UCSD-AML1 (cell line): ENCODE measurements around the gene CARD16.
"Not testable (repeated sequence)": the region's sequence is repeated elsewhere in the genome, so short reads cannot be mapped to it uniquely, and the experiment has no call there.

ENCODE experiments used
- DNase-seq: peaks from one replicate; lab custom pipeline; 2025; ENCODE audit not compliant: unreplicated experiment; lab: John Stamatoyannopoulos, UW

Gene CARD16

GRCh38 chr11:105051559-105051958 is 6.4 kb upstream of the CARD16 start:
- DNase-seq: no peak

- no peak for DNase-seq
Observed at GRCh38 chr11:105049481-105049880, 4.3 kb upstream of the CARD16 start.

GRCh38 chr11:105046898-105047579 is 1.9 kb upstream of the CARD16 start:
- no peak for DNase-seq

- DNase-seq: no peak
Observed at GRCh38 chr11:105045676-105046296, 651 bp upstream of the CARD16 start.

- no peak for DNase-seq
Observed at GRCh38 chr11:105042178-105042577, 3.0 kb downstream of the CARD16 start.

GRCh38 chr11:105040703-105041102 is 4.4 kb downstream of the CARD16 start:
- DNase-seq: no peak

- peak; percentile 9 for DNase-seq
Observed at GRCh38 chr11:105034813-105035620, 10.1 kb downstream of the CARD16 start, which contains the start of gene CASP1. Gene CASP1, minus strand, starts transcription at chr11:105035144. Its CDS starts 31 bp downstream, at chr11:105035113.

GRCh38 chr11:105034388-105034787 is 10.7 kb downstream of the CARD16 start:
- DNase-seq: not testable (repeated sequence)

- no peak for DNase-seq
Observed at GRCh38 chr11:105033781-105034180, 11.4 kb downstream of the CARD16 start.

GRCh38 chr11:105033343-105033742 is 11.8 kb downstream of the CARD16 start:
- no peak for DNase-seq

- no peak for DNase-seq
Observed at GRCh38 chr11:105032495-105032894, 12.6 kb downstream of the CARD16 start.

- no peak for DNase-seq
Observed at GRCh38 chr11:105027678-105028077, 17.5 kb downstream of the CARD16 start.

GRCh38 chr11:105024394-105024793 is 20.7 kb downstream of the CARD16 start:
- DNase-seq: no peak

GRCh38 chr11:105023003-105023402 is 22.1 kb downstream of the CARD16 start, which contains the start of gene CASP5:
Gene CASP5, minus strand, starts transcription at chr11:105023168. Its CDS starts 32 bp downstream, at chr11:105023136.
- no peak for DNase-seq

GRCh38 chr11:105022527-105022926 is 22.6 kb downstream of the CARD16 start:
- DNase-seq: no peak

- no peak for DNase-seq
Observed at GRCh38 chr11:105007463-105007862, 37.7 kb downstream of the CARD16 start.

GRCh38 chr11:105005451-105005845 is 39.7 kb downstream of the CARD16 start:
- DNase-seq: no peak

GRCh38 chr11:105004021-105004420 is 41.1 kb downstream of the CARD16 start:
- DNase-seq: no peak

GRCh38 chr11:105003151-105003550 is 42.0 kb downstream of the CARD16 start:
- no peak for DNase-seq

- DNase-seq: peak; percentile 27
Observed at GRCh38 chr11:105000797-105001196, 44.3 kb downstream of the CARD16 start.

- DNase-seq: peak; percentile 7
Observed at GRCh38 chr11:105000167-105000566, 45.0 kb downstream of the CARD16 start.

- DNase-seq: no peak
Observed at GRCh38 chr11:104999721-105000120, 45.4 kb downstream of the CARD16 start.
